ENCODE data around the gene RAB11FIP4. TPM values are rescaled to one million over a fixed set of nuclear protein-coding genes. Genes with fewer than 3 reads are reported as not detected.
A peak's percentile ranks its signal among the peaks of the same experiment; 100 is the strongest.

The RAB11FIP4 gene
- total and polyA plus RNA-seq, 3 donors from 2014 or later: 44.3 to 104 (median 90.2) TPM

DNA sequence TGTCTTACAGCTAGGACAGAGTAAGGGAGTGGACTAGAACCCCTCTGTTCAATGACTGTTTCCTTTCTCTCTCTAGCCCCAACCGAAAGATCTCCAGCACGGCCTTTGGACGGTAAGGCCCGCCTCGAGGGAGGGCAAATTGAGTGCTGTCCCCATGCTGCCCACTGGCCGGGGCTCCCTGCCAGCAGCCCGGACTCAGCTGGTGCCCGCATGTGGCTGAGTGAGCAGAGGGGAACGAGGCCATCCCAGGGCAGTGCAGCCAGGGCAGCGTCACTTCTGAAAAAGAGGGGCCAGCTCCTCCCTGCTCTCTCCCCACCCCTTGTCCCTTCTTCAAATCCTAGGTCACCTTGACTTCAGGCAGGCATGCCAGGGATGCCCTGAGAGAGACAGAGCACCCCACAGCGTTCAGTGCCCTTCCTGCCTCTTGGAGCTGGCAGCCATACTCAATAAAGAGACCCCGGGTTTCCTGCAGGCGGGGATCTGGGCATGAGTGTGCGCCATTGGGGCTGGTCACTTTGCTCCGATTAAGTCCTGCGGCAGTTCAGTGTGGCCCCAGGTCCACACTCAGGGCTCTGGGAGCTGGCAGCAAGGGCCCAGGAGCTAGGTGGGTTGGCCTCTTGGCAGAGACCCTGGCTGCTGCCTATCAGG lies 130.9 kb downstream of the RAB11FIP4 start:
- intact Hi-C loops (cut with DNase I; ENCODE audit: low total_unique reads): no loop called here
- DNase-seq: no peak
- no peak overlapping the region for H3K4me3 ChIP-seq
- H3K4me1 ChIP-seq: peaks cover 3% of the 10 kb centered on the region
- H3K36me3 ChIP-seq (ENCODE audit: low read depth, missing control alignments): no peaks in the 10 kb centered on the region
- no peak overlapping the region for H3K27ac ChIP-seq
- H3K9me3 ChIP-seq: no peaks in the 10 kb centered on the region
- no peaks in the 10 kb centered on the region for H3K27me3 ChIP-seq
- 92 to 93% methylated on average over 16 of the region's 16 CpGs for WGBS, 2 donors
- no peak for TF ChIP-seq POLR2A (IDR thresholded peaks at IDR 0.05)
- TF ChIP-seq, protein P1, sequence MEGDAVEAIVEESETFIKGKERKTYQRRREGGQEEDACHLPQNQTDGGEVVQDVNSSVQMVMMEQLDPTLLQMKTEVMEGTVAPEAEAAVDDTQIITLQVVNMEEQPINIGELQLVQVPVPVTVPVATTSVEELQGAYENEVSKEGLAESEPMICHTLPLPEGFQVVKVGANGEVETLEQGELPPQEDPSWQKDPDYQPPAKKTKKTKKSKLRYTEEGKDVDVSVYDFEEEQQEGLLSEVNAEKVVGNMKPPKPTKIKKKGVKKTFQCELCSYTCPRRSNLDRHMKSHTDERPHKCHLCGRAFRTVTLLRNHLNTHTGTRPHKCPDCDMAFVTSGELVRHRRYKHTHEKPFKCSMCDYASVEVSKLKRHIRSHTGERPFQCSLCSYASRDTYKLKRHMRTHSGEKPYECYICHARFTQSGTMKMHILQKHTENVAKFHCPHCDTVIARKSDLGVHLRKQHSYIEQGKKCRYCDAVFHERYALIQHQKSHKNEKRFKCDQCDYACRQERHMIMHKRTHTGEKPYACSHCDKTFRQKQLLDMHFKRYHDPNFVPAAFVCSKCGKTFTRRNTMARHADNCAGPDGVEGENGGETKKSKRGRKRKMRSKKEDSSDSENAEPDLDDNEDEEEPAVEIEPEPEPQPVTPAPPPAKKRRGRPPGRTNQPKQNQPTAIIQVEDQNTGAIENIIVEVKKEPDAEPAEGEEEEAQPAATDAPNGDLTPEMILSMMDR (IDR thresholded peaks at IDR 0.05): no peak

DNA sequence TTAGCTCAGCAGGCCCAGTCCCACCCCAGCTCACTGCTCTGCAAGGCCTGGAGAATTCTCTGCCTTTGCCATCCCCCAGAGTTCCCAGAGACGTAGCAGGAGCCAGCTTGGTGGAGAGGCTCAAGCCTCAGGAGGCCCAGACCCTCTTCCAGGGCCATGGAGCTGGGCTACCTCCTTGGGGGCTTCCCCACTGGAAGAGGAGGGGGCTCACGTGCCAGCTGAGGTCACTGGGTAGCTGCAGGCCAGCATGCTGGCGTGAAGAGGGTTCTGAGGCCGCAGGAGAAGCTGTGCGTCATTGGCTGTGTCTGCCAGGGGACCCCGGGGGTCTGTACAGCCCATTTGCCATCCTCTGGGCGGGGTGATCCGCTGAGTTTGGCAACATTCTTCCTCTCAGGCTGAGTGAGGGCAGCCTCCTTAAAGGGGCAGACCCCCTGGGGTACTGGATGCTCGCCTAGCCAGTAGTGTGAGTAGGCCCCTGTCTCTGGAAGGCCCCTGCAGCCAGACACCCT lies 131.6 kb downstream of the RAB11FIP4 start:
- 82 to 92% methylated on average over 2 to 9 of the region's 9 CpGs for WGBS, 2 donors
- no peak for DNase-seq
- Histone ChIP-seq H3K27ac (no peak overlapping the region), H3K4me1 (no peaks in the 10 kb centered on the region), H3K9me3 (no peaks in the 10 kb centered on the region), H3K27me3 (no peaks in the 10 kb centered on the region), H3K36me3 (ENCODE audit: low read depth, missing control alignments) (no peaks in the 10 kb centered on the region), H3K4me3 (no peak overlapping the region)
- TF ChIP-seq, protein P1 (IDR thresholded peaks at IDR 0.05): no peak
- no peak for TF ChIP-seq POLR2A (IDR thresholded peaks at IDR 0.05)
- intact Hi-C loops (cut with DNase I; ENCODE audit: low total_unique reads): no loop called here

DNA sequence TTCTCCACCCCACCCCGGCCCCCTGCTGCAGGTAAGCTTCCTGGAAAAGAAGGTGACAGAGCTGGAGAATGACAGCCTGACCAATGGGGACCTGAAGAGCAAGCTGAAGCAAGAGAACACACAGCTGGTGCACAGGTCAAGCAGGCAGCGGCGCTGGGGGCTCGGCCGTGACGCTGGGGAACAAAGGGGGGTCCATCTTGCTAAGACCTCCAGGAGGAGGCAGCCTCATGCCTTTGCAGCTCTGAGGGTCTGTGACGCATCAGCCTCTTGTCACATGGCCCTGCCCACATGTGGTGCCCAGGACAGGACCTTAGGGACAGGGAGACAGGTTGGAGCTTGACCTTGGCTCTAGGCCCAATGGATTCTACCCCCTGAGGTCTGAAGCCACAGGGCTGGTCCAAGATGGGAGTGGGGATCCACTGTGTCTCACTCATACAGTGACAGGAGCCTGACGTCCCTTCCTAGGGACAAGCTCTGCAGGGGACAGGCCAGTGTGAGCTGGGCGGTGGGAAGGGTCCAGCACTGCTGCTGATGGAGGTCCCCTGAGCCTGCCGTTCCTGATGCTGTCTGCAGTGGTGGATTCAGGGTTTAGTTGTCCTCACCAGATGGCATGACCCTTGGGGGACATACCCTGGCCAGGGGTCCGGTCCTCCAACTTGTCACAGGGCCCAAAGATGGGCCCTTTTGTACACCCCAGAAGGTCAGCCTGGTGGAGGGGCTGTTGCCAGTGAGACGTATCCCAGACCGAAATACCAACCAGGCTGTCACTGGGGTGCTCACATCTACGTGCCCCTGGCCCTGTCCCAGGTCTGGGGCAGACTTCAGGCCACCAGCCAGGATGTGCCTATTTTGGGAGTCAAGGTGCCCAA lies 132.6 kb downstream of the RAB11FIP4 start:
- no peak for DNase-seq
- Histone ChIP-seq H3K9me3 (no peaks in the 10 kb centered on the region), H3K27me3 (no peaks in the 10 kb centered on the region), H3K4me3 (no peak overlapping the region), H3K36me3 (ENCODE audit: low read depth, missing control alignments) (no peaks in the 10 kb centered on the region), H3K4me1 (no peaks in the 10 kb centered on the region), H3K27ac (no peak overlapping the region)
- 94 to 98% methylated on average over 10 to 14 of the region's 14 CpGs for WGBS, 2 donors
- intact Hi-C loops (cut with DNase I; ENCODE audit: low total_unique reads): no loop called here
- no peak for TF ChIP-seq POLR2A (IDR thresholded peaks at IDR 0.05)
- TF ChIP-seq, protein P1 (IDR thresholded peaks at IDR 0.05): no peak

DNA sequence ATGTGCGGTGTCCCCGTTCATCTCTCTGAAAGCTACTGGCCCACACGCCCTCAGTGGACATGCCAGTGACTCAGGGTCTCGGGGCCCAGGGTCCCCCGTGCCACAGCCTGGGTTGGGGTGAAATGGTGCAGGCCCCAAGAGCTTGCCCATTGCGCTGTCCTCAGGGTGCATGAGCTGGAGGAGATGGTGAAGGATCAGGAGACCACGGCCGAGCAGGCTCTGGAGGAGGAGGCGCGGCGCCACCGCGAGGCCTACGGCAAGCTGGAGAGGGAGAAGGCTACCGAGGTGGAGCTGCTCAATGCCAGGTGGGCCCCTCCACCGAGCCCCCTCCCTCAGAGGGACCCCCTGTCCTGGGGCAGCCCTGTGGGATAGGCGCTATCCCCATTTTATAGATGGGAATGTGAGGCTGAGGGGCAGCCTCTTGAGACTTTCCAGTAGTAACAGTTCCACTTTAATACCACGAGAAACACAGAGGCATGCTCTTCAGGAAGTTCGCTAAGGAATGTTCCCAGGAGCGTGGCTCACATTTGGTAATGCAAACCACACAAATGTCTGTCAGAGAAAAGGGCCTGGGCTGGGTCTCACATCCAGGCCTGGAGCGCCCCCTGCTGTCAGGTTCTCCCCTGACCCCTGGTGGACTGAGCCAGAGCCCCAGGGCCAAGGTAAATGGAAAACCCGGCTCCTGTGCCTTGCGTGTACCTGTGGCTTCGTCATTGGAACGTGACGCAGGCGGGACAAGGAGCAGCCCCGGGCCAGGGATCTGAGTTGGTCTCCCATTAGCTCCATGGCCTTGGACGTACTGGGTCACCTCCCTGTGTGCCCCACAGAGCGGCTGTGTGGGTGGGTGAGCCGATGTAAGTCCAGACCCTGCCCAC lies 133.7 kb downstream of the RAB11FIP4 start:
- 71 to 78% methylated on average over 22 to 27 of the region's 31 CpGs for WGBS, 2 donors
- H3K27ac ChIP-seq: no peak overlapping the region
- TF ChIP-seq, protein P1 (IDR thresholded peaks at IDR 0.05): peak; percentile 76 to 79 (median 78)
- TF ChIP-seq POLR2A (IDR thresholded peaks at IDR 0.05): no peak
- H3K36me3 ChIP-seq (ENCODE audit: low read depth, missing control alignments): no peaks in the 10 kb centered on the region
- H3K27me3 ChIP-seq: no peaks in the 10 kb centered on the region
- no peaks in the 10 kb centered on the region for H3K9me3 ChIP-seq
- intact Hi-C loops (cut with DNase I; ENCODE audit: low total_unique reads): no loop called here
- DNase-seq: peak; percentile 91
- H3K4me1 ChIP-seq: no peaks in the 10 kb centered on the region
- H3K4me3 ChIP-seq: no peak overlapping the region
